Gastroesophageal sphincter (tissue), 4 donors: Measurements from ENCODE around the gene IQGAP3. TPM values are rescaled to one million over a fixed set of nuclear protein-coding genes. Genes with fewer than 3 reads are reported as not detected.

Experiments
- ATAC-seq: fragments of 150-250 bp; one replicate; pipeline ENCODE4 v1.9.1; 2016; ENCODE audit warnings: mild to moderate bottlenecking, moderate library complexity
- H3K27ac ChIP-seq, 4 donors: fragments of 200-600 bp; sonication (generic) in 3 of 4; 1 replicate in 3 of 4; 2 replicates in 1 of 4; pipeline ENCODE4 v1.5.1; 2016 to 2019
- H3K27me3 ChIP-seq: fragments of 200-600 bp; sonication (generic); one replicate; pipeline ENCODE4 v1.5.1; 2019
- H3K36me3 ChIP-seq, 2 donors: fragments of 200-600 bp; sonication (generic); one replicate each; pipeline ENCODE4 v1.5.1; 2019; ENCODE audit warnings: control low read depth in 1 of 2
- H3K4me1 ChIP-seq, 3 donors: fragments of 200-600 bp; sonication (generic); 1 replicate in 2 of 3; 2 replicates in 1 of 3; pipeline ENCODE4 v1.5.1; 2016 to 2019; ENCODE audit warnings: control low read depth in 2 of 3
- H3K4me3 ChIP-seq, 2 donors: fragments of 200-600 bp; sonication (generic); one replicate each; pipeline ENCODE4 v1.5.1; 2019; ENCODE audit warnings: mild to moderate bottlenecking in 1 of 2, moderate library complexity in 1 of 2
- H3K9me3 ChIP-seq, 3 donors: fragments of 200-600 bp; sonication (generic); one replicate each; pipeline ENCODE4 v1.5.1; 2017 to 2019; ENCODE audit warnings: control low read depth in 2 of 3
- CTCF ChIP-seq, 4 experiments: fragments of 200-600 bp in 2 of 4; fragments of 450-650 bp in 2 of 4; sonication (generic) in 1 of 4; IDR thresholded peaks; one replicate each; pipeline ENCODE4 v1.5.1; 2017 to 2019; ENCODE audit warnings: antibody characterized with exemption in 4 of 4, mild to moderate bottlenecking in 2 of 4, moderate library complexity in 2 of 4
- EP300 ChIP-seq: sonication (generic); formaldehyde crosslinking; IDR thresholded peaks from one replicate; pipeline ENCODE4 v1.6.1; 2017; ENCODE audit warnings: antibody characterized with exemption, mild to moderate bottlenecking
- POLR2A ChIP-seq, 2 donors: fragments of 450-650 bp; IDR thresholded peaks; one replicate each; pipeline ENCODE4 v1.6.1; 2017; ENCODE audit warnings: antibody characterized with exemption in 2 of 2, mild to moderate bottlenecking in 2 of 2, moderate library complexity in 1 of 2
- POLR2AphosphoS5 ChIP-seq: sonication (generic); formaldehyde crosslinking; IDR thresholded peaks from one replicate; pipeline ENCODE4 v1.6.1; 2017; ENCODE audit warnings: antibody characterized with exemption
- WGBS, 2 donors: methylation state at CpG; one replicate each; pipeline ENCODE4 v1.1.5; 2018; ENCODE audit warnings: low coverage in 1 of 2; 5-methylcytosine and 5-hydroxymethylcytosine counted together
- total RNA-seq, 4 donors: library from RNA; depleted of rRNA; stranded (reverse); fragments of >200 nt; gene quantifications; one replicate each; pipeline ENCODE4 v1.1.0, GENCODE V29; 2016

Gene IQGAP3
- total RNA-seq, 4 donors from 2014 or later, result 0.27 to 0.58 (median 0.42) TPM; not detected in 1

- H3K27me3 ChIP-seq, result no peaks in the 10 kb centered on the region
- H3K9me3 ChIP-seq, result no peaks in the 10 kb centered on the region
- WGBS, 2 donors, result 10 to 26% methylated on average over 6 of the region's 10 CpGs
- peaks cover 0 to 17% of the 10 kb centered on the region in 2 donors for H3K36me3 ChIP-seq
- H3K27ac ChIP-seq, result no peak overlapping the region
- no peak overlapping the region for H3K4me3 ChIP-seq
- TF ChIP-seq EP300, result no peak
- no peak for TF ChIP-seq POLR2AphosphoS5
- no peak for TF ChIP-seq POLR2A (IDR thresholded peaks at IDR 0.05)
- peak in 1 of 4 experiments; percentile 28 for TF ChIP-seq CTCF (IDR thresholded peaks at IDR 0.05)
- ATAC-seq, result no peak
- peaks cover 0 to 25% (median 10%) of the 10 kb centered on the region in 3 donors for H3K4me1 ChIP-seq
Measured at GRCh38 chr1:156602557-156602993, 30.2 kb upstream of the IQGAP3 start.

- Histone ChIP-seq H3K27me3 (no peaks in the 10 kb centered on the region), H3K27ac (peak overlapping the region; percentile 47 to 87 (median 83)), H3K4me1 (peaks cover 0 to 23% (median 10%) of the 10 kb centered on the region in 3 donors), H3K9me3 (no peaks in the 10 kb centered on the region), H3K4me3 (peak overlapping the region; percentile 64 to 74), H3K36me3 (peaks cover 0 to 24% of the 10 kb centered on the region in 2 donors)
- 55 to 57% methylated on average over 4 to 8 of the region's 12 CpGs for WGBS, 2 donors
- no peak for TF ChIP-seq CTCF (IDR thresholded peaks at IDR 0.05)
- no peak for TF ChIP-seq EP300
- no peak for TF ChIP-seq POLR2A (IDR thresholded peaks at IDR 0.05)
- no peak for TF ChIP-seq POLR2AphosphoS5
- no peak for ATAC-seq
Measured at GRCh38 chr1:156601892-156602291, 29.5 kb upstream of the IQGAP3 start.

GRCh38 chr1:156601122-156601830 is 28.9 kb upstream of the IQGAP3 start, which contains the start of gene GPATCH4:
Gene GPATCH4 (minus strand): TSS chr1:156601479.
- Histone ChIP-seq H3K4me3 (peak within 1 kb of the TSS; percentile 64 to 74), H3K27me3 (no peaks in the 10 kb centered on the region), H3K27ac (peak within 1 kb of the TSS; percentile 47 to 87 (median 83)), H3K4me1 (peaks cover 0 to 23% (median 10%) of the 10 kb centered on the region in 3 donors), H3K36me3 (peaks cover 0 to 30% of the 10 kb centered on the region in 2 donors), H3K9me3 (no peaks in the 10 kb centered on the region)
- WGBS, 2 donors, result 0% methylated on average over 6 to 10 of the region's 35 CpGs
- peak; percentile 93 for ATAC-seq
- TF ChIP-seq EP300 (no peak), POLR2A (IDR thresholded peaks at IDR 0.05) (peak in 1 of 2 donors; percentile 15), CTCF (IDR thresholded peaks at IDR 0.05) (peak in 1 of 4 experiments; percentile 12), POLR2AphosphoS5 (peak; percentile 63)

- peak overlapping the region in 3 of 4 donors; percentile 83 to 87 (median 83) for H3K27ac ChIP-seq
- 0% methylated on average over 11 to 12 of the region's 13 CpGs for WGBS, 2 donors
- no peak for TF ChIP-seq POLR2AphosphoS5
- TF ChIP-seq CTCF (IDR thresholded peaks at IDR 0.05), result no peak
- H3K27me3 ChIP-seq, result no peaks in the 10 kb centered on the region
- peaks cover 0 to 23% (median 10%) of the 10 kb centered on the region in 3 donors for H3K4me1 ChIP-seq
- no peak for ATAC-seq
- peaks cover 0 to 36% of the 10 kb centered on the region in 2 donors for H3K36me3 ChIP-seq
- H3K4me3 ChIP-seq, result peak overlapping the region; percentile 64 to 74
- H3K9me3 ChIP-seq, result no peaks in the 10 kb centered on the region
Measured at GRCh38 chr1:156600733-156601121, 28.4 kb upstream of the IQGAP3 start.

GRCh38 chr1:156599811-156600210 is 27.4 kb upstream of the IQGAP3 start:
- no peak for TF ChIP-seq CTCF (IDR thresholded peaks at IDR 0.05)
- no peak for TF ChIP-seq POLR2A (IDR thresholded peaks at IDR 0.05)
- TF ChIP-seq EP300, result no peak
- no peak for TF ChIP-seq POLR2AphosphoS5
- Histone ChIP-seq H3K27ac (no peak overlapping the region), H3K9me3 (no peaks in the 10 kb centered on the region), H3K27me3 (no peaks in the 10 kb centered on the region), H3K36me3 (peaks cover 0 to 45% of the 10 kb centered on the region in 2 donors), H3K4me3 (no peak overlapping the region), H3K4me1 (peaks cover 0 to 23% (median 10%) of the 10 kb centered on the region in 3 donors)
- WGBS, 2 donors, result 45 to 80% methylated on average over 1 to 2 of the region's 3 CpGs
- no peak for ATAC-seq
